Measurements from ENCODE around the gene LMO7.

- no peak for TF ChIP-seq CTCF (IDR thresholded peaks at IDR 0.05; ENCODE audit: poor library complexity)
- no peak for TF ChIP-seq EZH2 (IDR thresholded peaks at IDR 0.05; ENCODE audit: borderline replicate concordance)
These were observed 224.8 kb downstream of the LMO7 start for GRCh38 chr13:75860935-75861334.
